Lung (tissue), 5 donors: ENCODE measurements around the gene KRTAP4-2. TPM values are rescaled to one million over a fixed set of nuclear protein-coding genes. Genes with fewer than 3 reads are reported as not detected.

ENCODE experiments used
- polyA plus RNA-seq, 2 donors: library from polyadenylated mRNA; stranded (reverse); fragments of 200-250 nt; gene quantifications; one replicate each; pipeline ENCODE4 v1.2.1, GENCODE V29; 2013
- small RNA-seq: library from RNA; depleted of rRNA; stranded (forward); fragments of <200 nt; gene quantifications from one replicate; pipeline ENCODE3, GENCODE V24; 2014; ENCODE audit warnings: low replicate concordance
- total RNA-seq, 2 donors: library from RNA; depleted of rRNA in 1 of 2; stranded (reverse); fragments of >200 nt in 1 of 2; gene quantifications; one replicate each; pipeline ENCODE4 v1.2.1, GENCODE V29; 2014 to 2021
- donor health status: Bipolar disorder and iron deficiency.
- donor health status: healthy.
- donor health status: DM: yes; HTN: yes; CAD: no.

Gene KRTAP4-2
- total and polyA plus RNA-seq, 4 donors, result not detected

Small RNA genes lying within 50 kb of the gene (small RNA-seq; reads per million reads assigned to genes)
- not detected for gene KRTAP4-17P

Other genes with a start within 250 kb of the KRTAP4-2 start
Only the 30 nearest of the 41 such genes appear.
- not detected for gene KRTAP1-5, start 151.0 kb downstream of the KRTAP4-2 start, total RNA-seq
- gene KRTAP1-5, start 151.0 kb downstream of the KRTAP4-2 start, polyA plus RNA-seq, result not detected
- gene KRTAP1-4, start 148.0 kb downstream of the KRTAP4-2 start, total RNA-seq, result not detected
- not detected for gene KRTAP1-4, start 148.0 kb downstream of the KRTAP4-2 start, polyA plus RNA-seq
- gene KRTAP1-3, start 143.3 kb downstream of the KRTAP4-2 start, total RNA-seq, result not detected
- not detected for gene KRTAP1-3, start 143.3 kb downstream of the KRTAP4-2 start, polyA plus RNA-seq
- gene KRTAP1-1, start 136.8 kb downstream of the KRTAP4-2 start, total RNA-seq, result not detected
- gene KRTAP1-1, start 136.8 kb downstream of the KRTAP4-2 start, polyA plus RNA-seq, result not detected
- gene KRTAP2-1, start 130.9 kb downstream of the KRTAP4-2 start, total RNA-seq, result not detected
- not detected for gene KRTAP2-1, start 130.9 kb downstream of the KRTAP4-2 start, polyA plus RNA-seq
- not detected for gene KRTAP2-2, start 123.0 kb downstream of the KRTAP4-2 start, total RNA-seq
- gene KRTAP2-2, start 123.0 kb downstream of the KRTAP4-2 start, polyA plus RNA-seq, result not detected
- gene KRTAP2-3, start 118.1 kb downstream of the KRTAP4-2 start, total RNA-seq, result not detected
- gene KRTAP2-3, start 118.1 kb downstream of the KRTAP4-2 start, polyA plus RNA-seq, result not detected
- not detected for gene KRTAP2-4, start 112.3 kb downstream of the KRTAP4-2 start, total RNA-seq
- not detected for gene KRTAP2-4, start 112.3 kb downstream of the KRTAP4-2 start, polyA plus RNA-seq
- not detected for gene KRTAP4-7, start 94.1 kb downstream of the KRTAP4-2 start, total RNA-seq
- not detected for gene KRTAP4-7, start 94.1 kb downstream of the KRTAP4-2 start, polyA plus RNA-seq
- gene KRTAP4-8, start 80.1 kb downstream of the KRTAP4-2 start, total RNA-seq, result not detected
- gene KRTAP4-8, start 80.1 kb downstream of the KRTAP4-2 start, polyA plus RNA-seq, result not detected
- gene KRTAP4-16, start 76.0 kb downstream of the KRTAP4-2 start, total RNA-seq, result not detected
- gene KRTAP4-16, start 76.0 kb downstream of the KRTAP4-2 start, polyA plus RNA-seq, result not detected
- not detected for gene KRTAP4-9, start 72.8 kb downstream of the KRTAP4-2 start, total RNA-seq
- not detected for gene KRTAP4-9, start 72.8 kb downstream of the KRTAP4-2 start, polyA plus RNA-seq
- gene KRTAP4-11, start 59.8 kb downstream of the KRTAP4-2 start, total RNA-seq, result under 1 TPM in 1 of 2 donors, not detected in 1; 0.34 TPM
- gene KRTAP4-11, start 59.8 kb downstream of the KRTAP4-2 start, polyA plus RNA-seq, result not detected
- not detected for gene KRTAP4-12, start 54.0 kb downstream of the KRTAP4-2 start, total RNA-seq
- gene KRTAP4-12, start 54.0 kb downstream of the KRTAP4-2 start, polyA plus RNA-seq, result not detected
- gene KRTAP4-6, start 37.7 kb downstream of the KRTAP4-2 start, total RNA-seq, result not detected
- not detected for gene KRTAP4-6, start 37.7 kb downstream of the KRTAP4-2 start, polyA plus RNA-seq
- not detected for gene KRTAP4-5, start 28.4 kb downstream of the KRTAP4-2 start, total RNA-seq
- not detected for gene KRTAP4-5, start 28.4 kb downstream of the KRTAP4-2 start, polyA plus RNA-seq
- gene KRTAP4-4, start 17.5 kb downstream of the KRTAP4-2 start, total RNA-seq, result not detected
- gene KRTAP4-4, start 17.5 kb downstream of the KRTAP4-2 start, polyA plus RNA-seq, result not detected
- gene KRTAP4-3, start 10.0 kb downstream of the KRTAP4-2 start, total RNA-seq, result not detected
- not detected for gene KRTAP4-3, start 10.0 kb downstream of the KRTAP4-2 start, polyA plus RNA-seq
- not detected for gene KRTAP4-1, start 6.7 kb upstream of the KRTAP4-2 start, total RNA-seq
- gene KRTAP4-1, start 6.7 kb upstream of the KRTAP4-2 start, polyA plus RNA-seq, result not detected
- not detected for gene KRTAP9-1, start 11.7 kb upstream of the KRTAP4-2 start, total RNA-seq
- not detected for gene KRTAP9-1, start 11.7 kb upstream of the KRTAP4-2 start, polyA plus RNA-seq
- not detected for gene KRTAP9-2, start 48.4 kb upstream of the KRTAP4-2 start, total RNA-seq
- not detected for gene KRTAP9-2, start 48.4 kb upstream of the KRTAP4-2 start, polyA plus RNA-seq
- not detected for gene KRTAP9-3, start 54.2 kb upstream of the KRTAP4-2 start, total RNA-seq
- gene KRTAP9-3, start 54.2 kb upstream of the KRTAP4-2 start, polyA plus RNA-seq, result not detected
- not detected for gene KRTAP9-8, start 59.8 kb upstream of the KRTAP4-2 start, total RNA-seq
- gene KRTAP9-8, start 59.8 kb upstream of the KRTAP4-2 start, polyA plus RNA-seq, result not detected
- gene KRTAP9-4, start 71.5 kb upstream of the KRTAP4-2 start, total RNA-seq, result not detected
- not detected for gene KRTAP9-4, start 71.5 kb upstream of the KRTAP4-2 start, polyA plus RNA-seq
- gene KRTAP9-9, start 77.2 kb upstream of the KRTAP4-2 start, total RNA-seq, result not detected
- gene KRTAP9-9, start 77.2 kb upstream of the KRTAP4-2 start, polyA plus RNA-seq, result not detected
- gene KRTAP9-6, start 87.2 kb upstream of the KRTAP4-2 start, total RNA-seq, result not detected
- not detected for gene KRTAP9-6, start 87.2 kb upstream of the KRTAP4-2 start, polyA plus RNA-seq
- gene KRTAP9-7, start 97.5 kb upstream of the KRTAP4-2 start, total RNA-seq, result not detected
- gene KRTAP9-7, start 97.5 kb upstream of the KRTAP4-2 start, polyA plus RNA-seq, result not detected
- gene KRTAP29-1, start 124.6 kb upstream of the KRTAP4-2 start, total RNA-seq, result not detected
- not detected for gene KRTAP29-1, start 124.6 kb upstream of the KRTAP4-2 start, polyA plus RNA-seq
- gene KRTAP16-1, start 131.1 kb upstream of the KRTAP4-2 start, total RNA-seq, result not detected
- gene KRTAP16-1, start 131.1 kb upstream of the KRTAP4-2 start, polyA plus RNA-seq, result not detected
- gene KRTAP17-1, start 137.5 kb upstream of the KRTAP4-2 start, total RNA-seq, result not detected
- gene KRTAP17-1, start 137.5 kb upstream of the KRTAP4-2 start, polyA plus RNA-seq, result not detected